ENCODE data around the gene NEDD8. TPM values are rescaled to one million over a fixed set of nuclear protein-coding genes. Genes with fewer than 3 reads are reported as not detected.

The NEDD8 gene
- polyA plus RNA-seq, 1 experiment = 242 TPM

GRCh38 chr14:24177041-24177825 is 54.9 kb downstream of the NEDD8 start:
- ChIA-PET POLR2A (no interaction called here), CTCF (interaction anchor here (0.9 to 1.1 kb wide), 2 partner anchors 16 to 130 kb away, joined by 3 to 4 read pairs; partner anchors contain the start of gene IRF9)
- Histone ChIP-seq H3K27me3 (ENCODE audit: control insufficient read depth, insufficient read depth, low read length) (no peaks in the 10 kb centered on the region), H3K4me3 (ENCODE audit: low read depth, low read length) (no peak overlapping the region), H3K36me3 (ENCODE audit: control insufficient read depth, insufficient read depth, low read length) (peaks cover 43% of the 10 kb centered on the region)
- DNase-seq (ENCODE audit: low read depth) = no peak
- no peak for TF ChIP-seq CTCF (IDR thresholded peaks at IDR 0.05; ENCODE audit: insufficient read depth, low read depth, low read length)

DNA sequence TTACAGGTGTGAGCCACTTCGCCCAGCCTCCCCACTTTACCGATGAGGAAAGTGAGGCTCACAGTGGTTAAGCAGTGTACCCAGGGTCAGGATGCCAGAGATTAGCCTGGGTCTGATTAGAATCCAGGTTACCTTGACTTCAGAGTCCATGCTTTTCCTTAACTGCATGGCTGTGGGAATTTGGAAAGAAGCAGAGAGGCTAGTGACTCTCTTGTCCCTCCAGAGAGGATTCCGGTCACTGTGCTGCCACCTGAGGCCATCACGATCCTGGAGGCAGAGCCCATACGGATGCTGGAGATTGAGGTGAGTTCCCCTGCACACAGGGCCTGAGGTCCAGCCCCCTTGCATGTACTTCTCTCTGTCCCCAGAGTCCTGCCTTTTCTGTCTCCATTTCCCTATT is 55.6 kb downstream of the NEDD8 start:
- no peaks in the 10 kb centered on the region for H3K27me3 ChIP-seq (ENCODE audit: control insufficient read depth, insufficient read depth, low read length)
- ChIA-PET POLR2A (interaction anchor here (0.6 kb wide), 1 partner anchor 1205 kb away, joined by 6 read pairs; no protein-coding TSS in a partner anchor), CTCF (interaction anchor here (1.1 to 1.6 kb wide), 2 partner anchors 15 to 131 kb away, joined by 4 to 5 read pairs; partner anchors contain the start of gene IRF9)
- no peak for TF ChIP-seq CTCF (IDR thresholded peaks at IDR 0.05; ENCODE audit: insufficient read depth, low read depth, low read length)
- peaks cover 41% of the 10 kb centered on the region for H3K36me3 ChIP-seq (ENCODE audit: control insufficient read depth, insufficient read depth, low read length)
- no peak overlapping the region for H3K4me3 ChIP-seq (ENCODE audit: low read depth, low read length)
- DNase-seq (ENCODE audit: low read depth) = no peak

- Histone ChIP-seq H3K4me3 (ENCODE audit: low read depth, low read length) (no peak overlapping the region), H3K36me3 (ENCODE audit: control insufficient read depth, insufficient read depth, low read length) (peaks cover 22% of the 10 kb centered on the region), H3K27me3 (ENCODE audit: control insufficient read depth, insufficient read depth, low read length) (no peaks in the 10 kb centered on the region)
- no peak for DNase-seq (ENCODE audit: low read depth)
- POLR2A ChIA-PET = no interaction called here
- no peak for TF ChIP-seq CTCF (IDR thresholded peaks at IDR 0.05; ENCODE audit: insufficient read depth, low read depth, low read length)
- CTCF ChIA-PET = interaction anchor here (3.1 kb wide), 1 partner anchor 11 kb away, joined by 12 read pairs; the partner anchor contains the start of gene IRF9
These were observed 59.3 kb downstream of the NEDD8 start for GRCh38 chr14:24172871-24173281.

- POLR2A ChIA-PET = no interaction called here
- Histone ChIP-seq H3K4me3 (ENCODE audit: low read depth, low read length) (no peak overlapping the region), H3K27me3 (ENCODE audit: control insufficient read depth, insufficient read depth, low read length) (no peaks in the 10 kb centered on the region), H3K36me3 (ENCODE audit: control insufficient read depth, insufficient read depth, low read length) (peaks cover 21% of the 10 kb centered on the region)
- DNase-seq (ENCODE audit: low read depth) = no peak
- CTCF ChIA-PET = interaction anchor here (3.1 kb wide), 1 partner anchor 11 kb away, joined by 12 read pairs; the partner anchor contains the start of gene IRF9
- TF ChIP-seq CTCF (IDR thresholded peaks at IDR 0.05; ENCODE audit: insufficient read depth, low read depth, low read length) = no peak
These were observed 59.8 kb downstream of the NEDD8 start for GRCh38 chr14:24172261-24172860.
